ENCODE results near the gene KLHL29.

KLHL29 gene

GRCh38 chr2:23628926-23629771 is 244.2 kb downstream of the KLHL29 start:
- Histone ChIP-seq H3K27ac (no peak overlapping the region), H3K4me3 (no peak overlapping the region)

- no peak overlapping the region for H3K27ac ChIP-seq
- no peak overlapping the region for H3K4me3 ChIP-seq
Observed at GRCh38 chr2:23629772-23630480, 244.9 kb downstream of the KLHL29 start.

GRCh38 chr2:23630961-23631360 is 246.0 kb downstream of the KLHL29 start:
- H3K27ac ChIP-seq, result no peak overlapping the region
- H3K4me3 ChIP-seq, result no peak overlapping the region

- Histone ChIP-seq H3K27ac (no peak overlapping the region), H3K4me3 (no peak overlapping the region)
Observed at GRCh38 chr2:23631389-23631788, 246.4 kb downstream of the KLHL29 start.

- H3K4me3 ChIP-seq, result no peak overlapping the region
- no peak overlapping the region for H3K27ac ChIP-seq
Observed at GRCh38 chr2:23632386-23632785, 247.4 kb downstream of the KLHL29 start.

- Histone ChIP-seq H3K27ac (no peak overlapping the region), H3K4me3 (no peak overlapping the region)
Observed at GRCh38 chr2:23632831-23633395, 247.9 kb downstream of the KLHL29 start.

- no peak overlapping the region for H3K4me3 ChIP-seq
- no peak overlapping the region for H3K27ac ChIP-seq
Observed at GRCh38 chr2:23633966-23634365, 249.0 kb downstream of the KLHL29 start.

GRCh38 chr2:23635442-23636340 is 250.7 kb downstream of the KLHL29 start:
- no peak overlapping the region for H3K4me3 ChIP-seq
- H3K27ac ChIP-seq, result no peak overlapping the region

GRCh38 chr2:23636426-23636825 is 251.4 kb downstream of the KLHL29 start:
- H3K27ac ChIP-seq, result no peak overlapping the region
- H3K4me3 ChIP-seq, result no peak overlapping the region

- Histone ChIP-seq H3K4me3 (no peak overlapping the region), H3K27ac (peak overlapping the region in 3 of 21 experiments; percentile 10 to 40 (median 12))
Observed at GRCh38 chr2:23637011-23637778, 252.2 kb downstream of the KLHL29 start.

- Histone ChIP-seq H3K27ac (no peak overlapping the region), H3K4me3 (no peak overlapping the region)
Observed at GRCh38 chr2:23639406-23639982, 254.5 kb downstream of the KLHL29 start.

GRCh38 chr2:23640711-23641110 is 255.7 kb downstream of the KLHL29 start:
- H3K4me3 ChIP-seq, result no peak overlapping the region
- no peak overlapping the region for H3K27ac ChIP-seq

GRCh38 chr2:23642516-23642915 is 257.5 kb downstream of the KLHL29 start:
- Histone ChIP-seq H3K27ac (no peak overlapping the region), H3K4me3 (no peak overlapping the region)

- peak overlapping the region in 1 of 21 experiments; percentile 11 for H3K27ac ChIP-seq
Observed at GRCh38 chr2:23645230-23645808, 260.3 kb downstream of the KLHL29 start.

GRCh38 chr2:23647563-23647962 is 262.6 kb downstream of the KLHL29 start:
- H3K4me3 ChIP-seq, result no peak overlapping the region
- no peak overlapping the region for H3K27ac ChIP-seq

More at GRCh38 chr2:23645230-23645808, 260.3 kb downstream of the KLHL29 start:
- H3K4me3 ChIP-seq, result no peak overlapping the region

- no peak overlapping the region for H3K27ac ChIP-seq
Observed at GRCh38 chr2:23649303-23649702, 264.3 kb downstream of the KLHL29 start.

GRCh38 chr2:23649819-23650218 is 264.8 kb downstream of the KLHL29 start:
- H3K27ac ChIP-seq, result no peak overlapping the region
- no peak overlapping the region for H3K4me3 ChIP-seq

More at GRCh38 chr2:23649303-23649702, 264.3 kb downstream of the KLHL29 start:
- H3K4me3 ChIP-seq, result no peak overlapping the region
